IPS DF 6.9 (cell line): Measurements from ENCODE around the gene CAND2.

Experiments
- DNase-seq: peaks from one replicate; pipeline ENCODE4 v3.0.0-alpha.2; 2013; ENCODE audit warnings: low read depth, low spot score
- H3K27ac ChIP-seq: one replicate; pipeline ENCODE4 v1.5.1; 2013; ENCODE audit warnings: low read length, control low read depth
- H3K27me3 ChIP-seq: 2 replicates; pipeline ENCODE4 v1.6.1; 2013; ENCODE audit warnings: mild to moderate bottlenecking, low read length; ENCODE audit not compliant: control insufficient read depth, insufficient read depth
- H3K36me3 ChIP-seq: 2 replicates; pipeline ENCODE4 v1.6.1; 2013; ENCODE audit warnings: low read length; ENCODE audit not compliant: control insufficient read depth, insufficient read depth
- H3K4me1 ChIP-seq: 2 replicates; pipeline ENCODE4 v1.6.1; 2013; ENCODE audit warnings: low read length; ENCODE audit not compliant: control insufficient read depth, insufficient read depth
- H3K4me3 ChIP-seq: 2 replicates; pipeline ENCODE4 v1.5.1; 2013; ENCODE audit warnings: mild to moderate bottlenecking, low read length
- H3K9me3 ChIP-seq: 2 replicates; pipeline ENCODE4 v1.6.1; 2013; ENCODE audit warnings: low read length, inconsistent platforms; ENCODE audit not compliant: control insufficient read depth, insufficient read depth
- WGBS: extraction: QIAGEN DNeasy Blood & Tissue Kit; methylation state at CpG from one replicate; pipeline ENCODE4 v1.1.7; 2013; ENCODE audit warnings: mixed read lengths, missing lambda C conversion rate; ENCODE audit not compliant: insufficient read length, insufficient coverage; 5-methylcytosine and 5-hydroxymethylcytosine counted together

CAND2 gene

DNA sequence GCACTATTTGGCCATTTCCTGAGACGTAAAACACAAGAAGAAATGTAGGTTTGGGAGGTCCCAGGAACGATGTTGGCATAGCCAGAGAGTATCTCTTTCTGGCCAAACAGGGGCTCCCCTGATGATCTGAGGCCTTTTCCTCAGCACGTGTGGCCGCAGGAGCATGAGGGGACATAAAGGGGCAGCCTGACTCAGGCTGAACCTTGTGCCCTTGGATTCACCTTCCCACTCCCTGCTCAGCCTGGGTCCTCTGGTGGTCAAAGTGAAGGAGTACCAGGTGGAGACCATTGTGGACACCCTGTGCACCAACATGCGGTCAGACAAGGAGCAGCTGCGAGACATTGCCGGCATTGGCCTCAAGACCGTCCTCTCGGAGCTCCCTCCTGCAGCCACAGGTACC, 10.6 kb downstream of the CAND2 start:
- WGBS: no CpG with 5 or more reads among the region's 9 CpGs
- Histone ChIP-seq H3K4me1 (peaks cover 3% of the 10 kb centered on the region; the same call in 1 of the 2 replicates), H3K9me3 (no peaks in the 10 kb centered on the region), H3K27ac (no peak overlapping the region), H3K27me3 (no peaks in the 10 kb centered on the region), H3K4me3 (no peak overlapping the region), H3K36me3 (peaks cover 2% of the 10 kb centered on the region; the same call in 1 of the 2 replicates)
- DNase-seq: no peak

- no CpG with 5 or more reads among the region's 7 CpGs for WGBS
- no peaks in the 10 kb centered on the region for H3K9me3 ChIP-seq
- DNase-seq: no peak
These were observed 11.3 kb downstream of the CAND2 start for GRCh38 chr3:12807601-12808359.

DNA sequence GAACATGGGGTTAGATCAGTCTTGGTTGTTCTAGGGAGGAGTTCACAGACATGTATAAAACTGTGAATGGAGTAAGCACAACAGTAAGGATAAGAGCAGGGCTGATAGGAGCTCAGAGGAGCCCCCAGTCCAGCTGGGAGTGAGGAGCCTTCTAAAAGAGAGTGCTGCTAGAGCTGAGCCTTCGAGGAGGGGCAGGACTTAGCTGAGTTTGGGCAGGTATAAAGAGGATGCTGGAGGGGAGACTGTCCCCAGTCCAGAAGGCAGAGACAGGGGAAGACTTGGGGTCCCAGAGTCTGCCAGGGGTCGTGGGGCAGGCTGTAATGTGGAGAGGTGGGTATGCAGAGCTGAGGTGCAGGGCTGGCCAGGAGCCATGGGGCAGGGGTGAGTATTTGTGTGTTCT, 12.1 kb downstream of the CAND2 start:
- Histone ChIP-seq H3K36me3 (peaks cover 2% of the 10 kb centered on the region; the same call in 1 of the 2 replicates), H3K4me3 (no peak overlapping the region), H3K27me3 (no peaks in the 10 kb centered on the region), H3K27ac (no peak overlapping the region), H3K9me3 (no peaks in the 10 kb centered on the region), H3K4me1 (peaks cover 3% of the 10 kb centered on the region; the same call in 1 of the 2 replicates)
- WGBS: no CpG with 5 or more reads among the region's 2 CpGs
- no peak for DNase-seq

More at GRCh38 chr3:12807601-12808359, 11.3 kb downstream of the CAND2 start:
- Histone ChIP-seq H3K36me3 (peaks cover 2% of the 10 kb centered on the region; the same call in 1 of the 2 replicates), H3K27ac (no peak overlapping the region), H3K27me3 (no peaks in the 10 kb centered on the region), H3K4me1 (peaks cover 3% of the 10 kb centered on the region; the same call in 1 of the 2 replicates), H3K4me3 (no peak overlapping the region)

- no peak for DNase-seq
- Histone ChIP-seq H3K4me3 (no peak overlapping the region), H3K27me3 (no peaks in the 10 kb centered on the region), H3K27ac (no peak overlapping the region), H3K4me1 (peaks cover 3% of the 10 kb centered on the region; the same call in 1 of the 2 replicates), H3K36me3 (peaks cover 2% of the 10 kb centered on the region; the same call in 1 of the 2 replicates), H3K9me3 (no peaks in the 10 kb centered on the region)
- WGBS: no CpG with 5 or more reads among the region's 3 CpGs
These were observed 12.5 kb downstream of the CAND2 start for GRCh38 chr3:12809001-12809400.

DNA sequence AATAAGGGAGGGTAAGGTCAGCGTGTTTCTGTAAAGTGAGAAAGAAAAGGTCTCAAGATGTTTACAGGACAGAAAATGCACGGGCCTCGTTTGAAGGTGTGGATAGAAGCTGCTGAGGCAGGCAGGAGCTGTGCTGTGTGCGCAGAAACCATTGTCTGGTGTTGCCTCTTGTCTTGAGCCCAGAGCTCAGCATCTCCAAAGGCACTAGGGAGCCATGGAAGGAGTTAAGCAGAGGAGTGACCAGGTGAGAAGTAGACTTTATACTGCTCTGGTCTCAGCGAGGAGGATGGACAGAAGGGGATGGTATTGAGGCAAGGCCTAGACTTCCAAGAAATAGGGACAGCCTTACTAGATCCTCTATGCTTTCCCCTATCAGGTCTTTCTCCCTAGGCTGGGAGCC, 13.0 kb downstream of the CAND2 start:
- H3K27me3 ChIP-seq: no peaks in the 10 kb centered on the region
- H3K27ac ChIP-seq: no peak overlapping the region
- H3K4me1 ChIP-seq: peaks cover 3% of the 10 kb centered on the region; the same call in 1 of the 2 replicates
- no peak overlapping the region; the same call in 1 of the 2 replicates for H3K4me3 ChIP-seq
- WGBS: no CpG with 5 or more reads among the region's 5 CpGs
- peaks cover 2% of the 10 kb centered on the region; the same call in 1 of the 2 replicates for H3K36me3 ChIP-seq
- no peak for DNase-seq
- no peaks in the 10 kb centered on the region for H3K9me3 ChIP-seq

- no CpG with 5 or more reads among the region's 50 CpGs for WGBS
- peak overlapping the region; percentile 45; the same call in 1 of the 2 replicates for H3K4me3 ChIP-seq
- H3K36me3 ChIP-seq: peaks cover 3% of the 10 kb centered on the region; the same call in 1 of the 2 replicates
- H3K27ac ChIP-seq: no peak overlapping the region
- no peaks in the 10 kb centered on the region for H3K27me3 ChIP-seq
- no peaks in the 10 kb centered on the region for H3K9me3 ChIP-seq
- DNase-seq: peak; percentile 75
- peaks cover 3% of the 10 kb centered on the region; the same call in 1 of the 2 replicates for H3K4me1 ChIP-seq
These were observed 13.7 kb downstream of the CAND2 start for GRCh38 chr3:12810013-12810780.

- no peak overlapping the region for H3K27ac ChIP-seq
- no peak overlapping the region for H3K4me3 ChIP-seq
- H3K9me3 ChIP-seq: no peaks in the 10 kb centered on the region
- peaks cover 3% of the 10 kb centered on the region; the same call in 1 of the 2 replicates for H3K4me1 ChIP-seq
- H3K27me3 ChIP-seq: no peaks in the 10 kb centered on the region
- no peak for DNase-seq
- no CpG with 5 or more reads among the region's 5 CpGs for WGBS
- peaks cover 3% of the 10 kb centered on the region; the same call in 1 of the 2 replicates for H3K36me3 ChIP-seq
These were observed 14.5 kb downstream of the CAND2 start for GRCh38 chr3:12810961-12811360.

DNA sequence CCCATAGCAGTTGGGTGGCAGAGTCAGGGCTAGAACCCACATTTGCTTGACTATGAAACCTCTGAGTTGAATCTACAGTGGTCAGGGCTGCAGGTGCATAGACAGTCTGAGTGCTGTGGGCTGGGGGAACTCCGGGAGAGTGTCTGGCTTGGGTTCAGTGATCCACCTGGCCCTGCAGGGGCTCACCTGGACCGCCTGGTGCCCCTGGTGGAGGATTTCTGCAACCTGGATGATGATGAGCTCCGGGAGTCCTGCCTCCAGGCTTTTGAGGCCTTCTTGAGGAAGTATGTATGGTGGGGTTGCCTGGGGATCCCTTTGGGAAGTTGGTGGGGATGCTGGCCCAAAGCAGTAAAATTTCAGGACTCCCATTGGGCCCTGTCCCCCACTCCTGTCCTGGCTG, 16.3 kb downstream of the CAND2 start:
- no CpG with 5 or more reads among the region's 3 CpGs for WGBS
- H3K9me3 ChIP-seq: no peaks in the 10 kb centered on the region

DNA sequence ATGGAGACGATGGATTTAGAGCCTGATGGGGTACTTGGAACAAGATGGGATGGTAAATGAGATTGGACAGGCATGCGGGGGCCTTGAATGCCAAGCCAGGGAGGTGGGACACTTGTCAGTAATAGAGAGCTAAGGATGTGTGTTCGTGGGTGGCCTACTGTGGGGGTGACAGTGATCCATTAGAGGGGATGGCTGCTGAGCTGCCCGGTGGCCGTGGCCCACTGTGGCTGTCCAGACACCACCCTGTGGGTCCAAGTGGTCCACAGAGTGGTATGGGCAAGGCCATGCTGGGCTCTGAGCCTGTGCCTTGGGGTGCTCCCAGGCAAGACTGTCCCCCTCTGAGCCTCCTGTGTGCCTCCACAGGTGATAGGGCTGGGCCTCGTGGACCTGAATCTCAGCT, 17.5 kb downstream of the CAND2 start:
- H3K27me3 ChIP-seq: no peaks in the 10 kb centered on the region
- no peaks in the 10 kb centered on the region for H3K9me3 ChIP-seq
- H3K4me3 ChIP-seq: no peak overlapping the region
- H3K4me1 ChIP-seq: peaks cover 3% of the 10 kb centered on the region; the same call in 1 of the 2 replicates
- no peak overlapping the region for H3K27ac ChIP-seq
- H3K36me3 ChIP-seq: peaks cover 20% of the 10 kb centered on the region
- no CpG with 5 or more reads among the region's 6 CpGs for WGBS
- DNase-seq: no peak

More for the DNA sequence above, 16.3 kb downstream of the CAND2 start:
- Histone ChIP-seq H3K27me3 (no peaks in the 10 kb centered on the region), H3K36me3 (peaks cover 20% of the 10 kb centered on the region), H3K27ac (no peak overlapping the region), H3K4me3 (no peak overlapping the region), H3K4me1 (peaks cover 3% of the 10 kb centered on the region; the same call in 1 of the 2 replicates)
- DNase-seq: no peak

GRCh38 chr3:12815078-12815477, 18.6 kb downstream of the CAND2 start:
- Histone ChIP-seq H3K27me3 (no peaks in the 10 kb centered on the region), H3K36me3 (peaks cover 20% of the 10 kb centered on the region), H3K9me3 (no peaks in the 10 kb centered on the region), H3K27ac (no peak overlapping the region), H3K4me1 (peaks cover 3% of the 10 kb centered on the region; the same call in 1 of the 2 replicates), H3K4me3 (no peak overlapping the region)
- WGBS: no CpG with 5 or more reads among the region's 24 CpGs
- no peak for DNase-seq
